GM23338 (cell line): ENCODE results near the gene ZDHHC11B.
"Not testable (repeated sequence)": the region's sequence is repeated elsewhere in the genome, so short reads cannot be mapped to it uniquely, and the experiment has no call there.

Source experiments
- CTCF ChIP-seq, 2 experiments: fragments of 200-600 bp in 1 of 2; sonication (generic) in 1 of 2; conservative IDR thresholded peaks; 2 replicates each; pipeline versions ENCODE4 v1.5.1 to v1.6.1; 2016 to 2017; ENCODE audit warnings: antibody characterized with exemption in 2 of 2, low read depth in 2 of 2, mild to moderate bottlenecking in 2 of 2, moderate library complexity in 1 of 2
- JUNB ChIP-seq: IDR thresholded peaks from one replicate; pipeline ENCODE4 v1.6.1; 2016; ENCODE audit warnings: antibody characterized with exemption; ENCODE audit not compliant: unreplicated experiment
- POLR2AphosphoS5 ChIP-seq: IDR thresholded peaks from 2 replicates; pipeline ENCODE4 v1.6.1; 2016; ENCODE audit warnings: antibody characterized with exemption, low read depth

- not testable (repeated sequence) for TF ChIP-seq POLR2AphosphoS5; CTCF (conservative IDR thresholded peaks at IDR 0.05; ENCODE audit: low read depth in 2 of 2); JUNB
Observed at GRCh38 chr5:686936-687335, 97.6 kb downstream of the ZDHHC11B start.
